GM13977 (cell line): Measurements from ENCODE around the gene KCNC4.

Experiments used
- DNase-seq: peaks from one replicate; pipeline ENCODE4 v3.0.0; 2012; ENCODE audit warnings: low spot score
- CTCF ChIP-seq: IDR thresholded peaks from 2 replicates; pipeline ENCODE4 v1.5.1; 2012; ENCODE audit warnings: mild to moderate bottlenecking, control low read depth; ENCODE audit not compliant: insufficient read depth; ENCODE audit errors: extremely low read depth, missing control alignments
- in situ Hi-C: fragments of 300-500 bp; cut with MboI; formaldehyde crosslinking; loops from one replicate; pipeline ENCODE4 v1.12.0; 2022; ENCODE audit warnings: low sequenced_read_pairs, low pct_unique_long_range_greater_than_20kb, mixed read lengths, inconsistent platforms; ENCODE audit not compliant: unreplicated experiment

The KCNC4 gene

GRCh38 chr1:110203021-110203661 lies 7.0 kb upstream of the KCNC4 start:
- TF ChIP-seq CTCF = peak; percentile 72
- in situ Hi-C loops = loop anchor here (5.0 to 10.0 kb wide), 2 partner anchors 104 to 262 kb away; no protein-coding TSS in a partner anchor
- peak; percentile 79 for DNase-seq

- no peak for DNase-seq
- TF ChIP-seq CTCF = no peak
- in situ Hi-C loops = loop anchor here (10.0 kb wide), 1 partner anchor 260 kb away; no protein-coding TSS in a partner anchor
These were observed 5.0 kb upstream of the KCNC4 start for GRCh38 chr1:110205156-110205555.

- in situ Hi-C loops = loop anchor here (10.0 kb wide), 1 partner anchor 259 kb away; no protein-coding TSS in a partner anchor
- TF ChIP-seq CTCF = no peak
These were observed 4.4 kb upstream of the KCNC4 start for GRCh38 chr1:110205591-110206155.

GRCh38 chr1:110206261-110206920 lies 3.7 kb upstream of the KCNC4 start:
- DNase-seq = no peak
- in situ Hi-C loops = loop anchor here (10.0 kb wide), 1 partner anchor 258 kb away; no protein-coding TSS in a partner anchor
- TF ChIP-seq CTCF = no peak

More at GRCh38 chr1:110205591-110206155, 4.4 kb upstream of the KCNC4 start:
- DNase-seq = no peak

GRCh38 chr1:110207831-110208230 lies 2.3 kb upstream of the KCNC4 start:
- peak; percentile 86 for DNase-seq
- peak; percentile 91 for TF ChIP-seq CTCF
- in situ Hi-C loops = loop anchor here (10.0 kb wide), 1 partner anchor 257 kb away; no protein-coding TSS in a partner anchor

GRCh38 chr1:110208916-110209645 lies 1.0 kb upstream of the KCNC4 start:
- no peak for DNase-seq
- no peak for TF ChIP-seq CTCF
- in situ Hi-C loops = loop anchor here (10.0 kb wide), 1 partner anchor 256 kb away; no protein-coding TSS in a partner anchor
